GM21381 (cell line): ENCODE measurements around the gene SLCO2A1.

Source experiments
- ATAC-seq: cut with Tn5 transposase; IDR thresholded peaks from one replicate; pipeline ENCODE4 v1.9.1; 2021; ENCODE audit warnings: mild to moderate bottlenecking, moderate library complexity; ENCODE audit not compliant: unreplicated experiment

SLCO2A1 gene

GRCh38 chr3:134035836-134036235, 6.1 kb upstream of the SLCO2A1 start:
- no peak for ATAC-seq

GRCh38 chr3:134034005-134034785, 4.5 kb upstream of the SLCO2A1 start:
- ATAC-seq = no peak

GRCh38 chr3:134033315-134033996, 3.7 kb upstream of the SLCO2A1 start:
- ATAC-seq = no peak

GRCh38 chr3:134031348-134031915, 1.7 kb upstream of the SLCO2A1 start:
- no peak for ATAC-seq

- ATAC-seq = no peak
Observed at GRCh38 chr3:134030379-134031347, 938 bp upstream of the SLCO2A1 start.

GRCh38 chr3:134029256-134029733, 430 bp downstream of the SLCO2A1 start:
- no peak for ATAC-seq

- no peak for ATAC-seq
Observed at GRCh38 chr3:134028486-134029255, 1.1 kb downstream of the SLCO2A1 start.

GRCh38 chr3:134027631-134028030, 2.1 kb downstream of the SLCO2A1 start:
- ATAC-seq = no peak

GRCh38 chr3:134020135-134020680, 9.5 kb downstream of the SLCO2A1 start:
- no peak for ATAC-seq

- no peak for ATAC-seq
Observed at GRCh38 chr3:134018850-134019249, 10.9 kb downstream of the SLCO2A1 start.

GRCh38 chr3:134018406-134018805, 11.3 kb downstream of the SLCO2A1 start:
- no peak for ATAC-seq

- ATAC-seq = no peak
Observed at GRCh38 chr3:134017490-134017889, 12.2 kb downstream of the SLCO2A1 start.

- ATAC-seq = no peak
Observed at GRCh38 chr3:134014270-134014669, 15.5 kb downstream of the SLCO2A1 start.

GRCh38 chr3:134013280-134013679, 16.4 kb downstream of the SLCO2A1 start:
- no peak for ATAC-seq

- ATAC-seq = no peak
Observed at GRCh38 chr3:134009345-134010000, 20.3 kb downstream of the SLCO2A1 start.

GRCh38 chr3:134008630-134009156, 21.0 kb downstream of the SLCO2A1 start:
- no peak for ATAC-seq

GRCh38 chr3:134007819-134008218, 21.9 kb downstream of the SLCO2A1 start:
- no peak for ATAC-seq

GRCh38 chr3:134004841-134005240, 24.9 kb downstream of the SLCO2A1 start:
- ATAC-seq = no peak

GRCh38 chr3:134003066-134003465, 26.7 kb downstream of the SLCO2A1 start:
- no peak for ATAC-seq
